HS-27A (cell line): ENCODE measurements around the gene RRP36.
A peak's percentile ranks its signal among the peaks of the same experiment; 100 is the strongest.

Experiments
- DNase-seq: peaks from one replicate; pipeline ENCODE4 v3.0.0-alpha.2; 2012; ENCODE audit warnings: low read depth, missing footprints

The RRP36 gene

DNA sequence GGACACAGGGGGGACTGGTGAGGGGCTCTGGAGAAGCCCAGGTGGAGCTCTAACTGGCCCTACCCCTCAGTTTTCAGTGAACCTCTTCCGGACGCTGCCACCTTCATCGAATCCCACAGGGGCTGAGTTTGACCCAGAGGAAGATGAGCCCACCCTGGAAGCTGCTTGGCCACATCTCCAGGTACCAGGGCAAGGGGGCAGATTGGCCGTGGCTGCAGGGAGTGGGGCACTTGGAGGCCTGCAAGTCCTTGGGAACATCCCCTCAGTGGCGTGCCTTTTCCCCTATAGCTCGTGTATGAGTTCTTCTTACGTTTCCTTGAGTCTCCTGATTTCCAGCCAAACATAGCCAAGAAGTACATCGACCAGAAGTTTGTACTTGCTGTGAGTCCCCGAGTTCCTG lies 14.3 kb upstream of the RRP36 start:
- DNase-seq: no peak

DNA sequence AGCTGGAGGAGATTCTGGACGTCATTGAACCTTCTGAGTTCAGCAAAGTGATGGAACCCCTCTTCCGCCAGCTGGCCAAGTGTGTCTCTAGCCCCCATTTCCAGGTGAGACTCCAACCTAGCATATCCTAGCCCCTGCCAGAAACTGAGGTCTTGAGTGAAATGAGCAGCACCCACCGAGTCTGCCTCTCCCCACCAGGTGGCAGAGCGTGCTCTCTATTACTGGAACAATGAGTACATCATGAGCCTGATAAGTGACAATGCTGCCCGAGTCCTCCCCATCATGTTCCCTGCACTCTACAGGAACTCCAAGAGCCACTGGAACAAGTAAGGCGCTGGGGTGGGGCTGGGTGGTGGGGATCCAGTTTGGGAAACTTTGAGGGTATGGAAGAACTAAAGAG lies 12.3 kb upstream of the RRP36 start:
- DNase-seq: no peak

DNA sequence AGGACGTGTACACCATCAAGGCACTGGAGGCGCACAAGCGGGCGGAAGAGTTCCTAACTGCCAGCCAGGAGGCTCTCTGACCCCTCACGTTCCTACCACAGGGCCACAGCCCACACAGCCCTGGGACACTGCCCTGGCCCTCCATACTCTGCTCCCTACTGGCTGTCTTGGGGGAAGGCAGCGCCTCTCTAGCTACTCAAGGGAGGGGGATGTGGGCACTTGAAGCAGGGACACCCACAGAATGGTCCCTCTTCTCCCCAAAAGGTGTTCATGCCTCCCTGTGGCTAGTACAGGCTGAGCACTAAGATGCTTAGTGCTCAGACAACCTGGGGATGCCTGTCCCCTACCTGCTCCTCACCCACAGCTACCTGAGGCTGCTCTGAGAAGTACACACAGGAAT lies 10.2 kb upstream of the RRP36 start:
- no peak for DNase-seq

DNA sequence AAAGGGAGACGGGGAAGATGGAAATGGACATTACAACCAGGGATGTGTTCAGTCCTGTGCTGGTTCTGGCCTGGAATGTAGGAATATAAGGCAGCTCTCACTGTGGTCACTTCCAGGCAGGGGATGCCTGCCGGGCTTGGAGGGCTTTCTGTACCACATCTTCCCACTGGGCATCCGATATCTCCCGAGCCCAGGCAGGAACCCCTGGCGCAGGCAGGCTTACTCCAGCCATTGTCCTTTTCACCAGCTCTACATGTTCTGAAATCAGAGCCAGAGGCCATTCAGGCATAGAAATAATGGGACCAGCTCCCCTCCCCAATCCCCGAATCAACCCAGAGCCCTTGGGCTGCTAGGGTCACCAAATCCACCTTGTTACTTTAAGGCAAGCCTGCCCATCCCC lies 9.1 kb upstream of the RRP36 start:
- no peak for DNase-seq

DNA sequence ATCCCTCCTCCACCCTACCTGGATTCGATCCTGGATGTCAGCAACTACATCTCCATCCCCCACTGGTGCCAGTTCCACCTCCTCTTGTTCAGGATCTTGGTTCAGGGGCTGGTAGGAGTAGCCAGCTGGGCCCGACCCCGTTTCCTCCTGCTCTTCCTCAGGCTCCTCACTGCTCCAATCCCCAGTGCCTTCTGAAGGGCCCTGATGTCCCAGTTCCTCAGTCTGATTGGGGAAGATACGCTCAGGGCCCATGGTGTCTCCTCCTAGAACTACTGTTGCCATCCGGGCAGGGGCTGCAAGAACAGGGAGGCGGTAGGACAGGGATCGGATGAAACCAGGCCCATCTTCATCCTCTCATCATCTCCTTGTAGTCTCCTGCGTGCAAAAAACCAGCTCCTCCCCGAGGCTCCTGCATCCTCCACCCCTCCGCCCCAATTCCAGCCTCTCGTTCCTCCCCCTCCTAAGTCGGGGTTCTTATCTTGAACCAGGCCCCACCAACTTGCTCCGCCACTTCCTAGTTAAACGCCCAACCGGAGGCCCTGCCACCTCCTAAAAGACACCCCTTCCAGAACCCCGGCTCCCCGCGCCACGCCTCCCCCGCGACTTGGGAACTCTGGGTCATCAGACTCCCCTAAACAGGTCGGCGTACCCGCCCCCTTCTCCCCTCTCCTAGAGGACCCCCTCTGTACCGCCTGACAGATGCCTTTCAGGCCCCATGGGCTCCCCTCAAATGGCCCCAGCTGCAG lies 8.2 kb upstream of the RRP36 start:
- DNase-seq: peak; percentile 31

DNA sequence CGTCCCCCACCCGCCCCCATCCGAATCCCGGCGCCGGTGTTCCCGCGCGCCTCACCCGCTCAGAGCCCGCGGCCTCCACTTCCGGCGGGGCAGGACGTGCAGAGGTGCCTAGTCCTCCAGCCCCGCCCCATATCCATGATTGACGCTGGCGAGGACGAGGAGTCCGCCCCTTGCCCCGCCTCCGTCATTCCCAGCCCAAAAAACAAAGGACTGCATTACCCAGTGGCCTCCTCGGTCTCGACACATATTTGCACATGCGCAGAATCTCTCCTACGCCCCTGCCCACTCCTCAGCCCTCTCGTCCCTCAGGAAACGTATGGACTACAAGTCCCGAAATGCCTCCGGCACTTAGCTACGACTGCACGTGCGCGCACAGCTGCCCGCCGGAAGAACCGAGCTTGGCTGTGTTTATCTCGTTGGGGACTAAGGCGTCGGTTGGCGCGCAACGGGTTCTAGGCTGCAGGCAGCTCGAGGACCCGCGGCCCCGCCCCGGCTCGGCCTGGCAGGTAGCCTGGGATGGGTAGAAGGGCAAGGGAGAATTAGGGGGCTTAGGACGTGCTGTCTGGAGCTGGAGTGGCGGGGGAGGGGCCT lies 7.5 kb upstream of the RRP36 start, which contains the start of the genes KLHDC3 and MEA1:
Gene KLHDC3, plus strand, starts transcription at position 407 of the 591 bp plus-strand sequence. CDS start 2,944 bp downstream, outside the sequence.
Gene MEA1, minus strand, starts transcription at position 104 of the 591 bp plus-strand sequence. CDS start 133 bp downstream, outside the sequence.
- peak; percentile 100 for DNase-seq

DNA sequence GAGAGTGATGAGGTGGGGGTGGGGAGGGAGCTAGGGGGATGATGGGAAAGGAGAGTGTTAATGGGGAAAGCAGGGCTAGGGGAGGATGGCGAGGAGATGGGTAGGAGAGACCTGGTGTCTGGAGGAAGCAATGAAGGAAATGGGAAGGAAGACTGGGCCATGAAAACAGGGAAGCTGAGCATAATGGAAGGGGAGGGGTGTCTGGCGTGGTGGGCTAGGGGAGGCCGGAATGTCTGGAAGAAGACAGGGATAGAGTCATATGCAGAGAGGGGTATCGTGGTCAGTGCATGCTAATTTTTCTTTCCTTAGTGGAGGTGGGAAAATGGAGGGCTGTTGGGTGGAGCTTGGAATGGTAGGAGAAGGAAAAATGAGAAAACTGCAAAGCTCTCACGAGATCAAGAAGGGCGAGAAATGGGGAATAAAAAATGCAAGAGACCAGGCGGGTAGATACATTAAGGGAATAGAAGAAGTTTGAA lies 7.0 kb upstream of the RRP36 start:
- no peak for DNase-seq

DNA sequence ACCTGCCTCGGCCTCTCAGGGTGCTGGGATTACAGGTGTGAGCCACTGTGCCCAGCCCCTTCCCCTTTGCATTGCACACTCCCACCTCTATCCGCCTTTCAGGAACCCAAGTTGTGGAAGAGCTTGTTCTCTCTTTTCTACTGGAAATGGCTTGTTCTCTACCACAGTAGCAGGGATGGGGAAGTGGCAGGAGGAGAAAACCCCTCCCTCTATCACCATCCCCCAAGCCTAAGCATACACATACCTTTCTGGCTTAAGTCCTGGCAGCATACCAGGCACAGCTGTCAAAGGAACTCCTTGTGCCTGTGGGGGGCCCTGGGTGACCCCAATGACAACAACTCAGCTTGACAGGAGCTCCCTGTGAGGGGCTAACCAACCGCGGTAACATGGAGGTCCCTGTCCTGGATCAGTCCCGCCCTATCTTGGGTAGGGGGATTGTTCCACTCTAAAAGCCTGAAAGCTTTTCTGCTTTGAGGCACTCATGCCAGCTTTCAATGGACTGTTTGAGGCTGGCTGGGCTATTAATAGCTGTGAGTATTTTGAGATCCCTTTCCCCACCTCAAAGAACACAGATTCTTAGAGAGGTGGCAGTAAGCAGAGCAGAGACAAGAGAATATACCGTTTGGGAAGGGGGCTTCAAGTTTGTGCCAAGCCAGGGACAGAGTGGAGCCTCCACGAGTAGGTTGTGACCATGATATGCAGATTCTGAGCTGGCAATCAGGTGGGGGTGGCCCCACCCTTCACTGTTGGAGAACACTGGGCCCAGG lies 5.1 kb upstream of the RRP36 start:
- no peak for DNase-seq

DNA sequence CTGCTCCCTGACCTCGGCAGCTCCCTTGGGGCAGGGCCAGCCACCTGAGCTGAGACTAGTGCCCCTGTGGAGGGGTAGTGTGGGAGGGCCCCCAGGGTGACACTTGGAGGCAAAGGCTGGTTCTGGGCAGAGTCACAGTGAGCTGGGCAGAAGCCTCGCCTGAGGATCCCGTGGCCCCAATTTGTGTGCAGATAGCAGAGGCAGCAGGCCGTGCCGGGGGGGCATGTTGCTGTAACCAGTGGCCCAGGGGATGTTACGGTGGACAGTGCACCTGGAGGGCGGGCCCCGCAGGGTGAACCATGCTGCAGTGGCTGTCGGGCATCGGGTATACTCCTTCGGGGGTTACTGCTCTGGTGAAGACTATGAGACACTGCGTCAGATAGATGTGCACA lies 4.5 kb upstream of the RRP36 start:
- no peak for DNase-seq

DNA sequence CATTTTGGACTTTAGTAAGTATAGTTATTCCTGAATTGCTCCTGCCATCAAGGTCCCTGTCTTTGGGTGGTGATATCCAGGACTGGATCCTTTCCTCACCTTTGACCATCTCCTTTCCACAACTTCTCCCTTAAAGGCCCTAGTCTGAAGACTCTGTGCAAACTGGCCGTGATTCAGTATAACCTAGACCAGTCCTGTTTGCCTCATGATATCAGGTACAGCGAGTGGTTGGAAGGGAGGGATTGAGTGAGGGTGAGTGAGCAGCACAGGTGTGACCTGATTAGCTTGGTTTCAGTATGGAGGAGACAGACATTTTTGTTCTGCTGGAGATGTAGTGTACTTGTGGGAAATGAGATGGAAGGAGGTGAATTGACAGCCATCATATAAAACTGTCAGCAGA lies 2.3 kb upstream of the RRP36 start:
- DNase-seq: no peak

DNA sequence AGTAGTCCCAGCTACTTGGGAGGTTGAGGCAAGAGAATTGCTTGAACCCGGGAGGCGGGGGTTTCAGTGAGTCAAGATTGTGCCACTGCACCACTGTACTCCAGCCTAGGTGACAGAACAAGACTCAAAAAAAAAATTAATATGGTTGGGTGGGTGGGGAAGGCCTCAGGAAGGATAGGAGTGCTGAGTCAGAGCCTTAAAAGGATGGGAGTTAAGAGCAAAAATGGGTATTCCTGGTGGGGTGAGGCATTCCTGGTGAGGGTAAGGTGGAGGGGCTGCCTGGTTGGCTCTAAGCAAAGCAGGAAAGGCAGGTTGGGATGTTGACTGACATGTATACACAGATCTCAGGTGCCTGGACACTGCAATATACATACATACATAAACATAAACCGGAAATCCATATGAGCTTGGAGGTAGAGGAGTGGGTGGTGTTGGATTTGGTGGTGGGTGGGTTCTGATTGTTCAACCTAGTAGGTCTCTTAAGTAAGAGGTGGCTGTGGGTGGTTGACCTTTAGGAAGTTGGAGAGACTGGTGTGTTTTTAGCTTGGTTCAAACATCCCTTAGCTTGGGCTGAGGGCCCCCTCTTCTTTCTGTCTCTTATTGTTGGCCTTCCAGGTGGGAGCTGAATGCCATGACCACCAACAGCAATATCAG lies 1.2 kb upstream of the RRP36 start:
- DNase-seq: no peak

DNA sequence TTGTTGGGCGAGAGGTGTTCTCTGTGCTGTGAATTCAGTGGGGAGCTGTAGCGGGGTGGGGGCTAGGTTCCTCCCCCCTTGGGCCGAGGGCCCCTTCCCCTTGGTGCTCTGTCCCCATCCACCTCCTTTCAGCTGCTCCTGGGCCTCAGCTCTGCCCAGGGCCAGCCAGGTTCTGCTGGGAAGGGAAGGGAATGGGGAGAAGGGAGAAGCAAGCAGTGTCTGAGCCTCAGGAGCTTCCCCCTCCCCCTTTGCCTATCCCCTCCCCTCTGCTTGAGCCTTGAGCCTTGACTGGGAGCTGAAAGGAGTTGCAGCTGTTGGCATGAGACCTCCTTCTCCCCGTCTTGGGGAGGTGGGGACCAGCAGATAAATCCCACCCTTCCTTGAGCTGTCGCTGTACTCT lies 576 bp upstream of the RRP36 start:
- no peak for DNase-seq

DNA sequence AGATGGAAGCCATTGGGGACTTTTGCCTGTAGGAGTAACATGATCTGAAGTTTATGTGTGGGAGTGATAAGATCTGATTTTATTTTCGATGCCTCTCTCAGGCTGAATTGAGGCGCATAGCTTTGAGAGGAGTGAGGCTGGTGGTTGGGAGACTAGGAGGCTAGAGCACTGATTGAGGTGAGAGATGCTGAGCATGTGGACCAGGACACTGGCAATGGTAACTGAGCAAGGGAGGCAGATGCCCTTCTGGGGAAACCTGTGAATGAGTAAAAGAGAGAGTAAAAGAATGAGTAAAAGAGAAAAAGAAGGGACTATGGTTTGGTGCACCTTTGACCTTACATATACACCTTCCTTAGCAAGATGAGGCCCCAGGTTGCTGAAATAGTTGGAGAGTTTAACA lies 3.0 kb downstream of the RRP36 start:
- DNase-seq: no peak

DNA sequence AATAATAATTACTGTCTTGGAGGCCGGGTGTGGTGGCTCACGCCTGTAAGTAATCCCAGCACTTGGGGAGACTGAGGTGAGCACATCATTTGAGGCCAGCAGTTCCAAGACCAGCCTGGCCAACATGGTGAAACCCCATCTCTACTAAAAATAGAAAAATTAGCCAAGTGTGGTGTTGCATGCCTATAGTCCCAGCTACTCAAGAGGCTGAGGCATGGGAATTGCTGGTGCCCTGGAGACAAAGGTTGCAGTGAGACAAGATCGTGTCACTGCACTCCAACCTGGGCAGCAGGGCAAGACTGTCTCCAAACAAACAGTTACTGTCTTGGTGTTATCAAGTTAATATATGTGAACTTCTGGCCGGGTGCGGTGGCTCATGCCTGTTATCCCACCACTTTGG lies 4.9 kb downstream of the RRP36 start:
- DNase-seq: no peak

DNA sequence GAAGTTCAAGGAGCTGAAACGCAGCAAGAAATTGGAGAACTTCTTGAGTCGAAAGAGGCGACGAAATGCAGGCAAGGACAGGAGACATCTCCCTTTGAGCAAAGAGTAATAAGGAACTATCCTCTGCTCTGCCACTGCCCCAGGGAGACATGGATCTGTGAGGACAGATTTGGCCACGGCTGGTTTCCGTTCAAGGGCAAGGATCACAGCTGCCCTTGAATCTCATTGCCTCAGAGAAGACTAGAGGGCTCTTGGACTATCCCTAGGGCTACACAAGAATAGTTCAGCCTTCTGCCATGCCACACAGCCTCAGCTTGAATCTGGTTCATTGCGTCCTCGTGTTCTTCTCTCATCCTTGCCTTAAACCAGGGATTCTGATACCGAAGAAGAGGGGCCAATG lies 7.7 kb downstream of the RRP36 start:
- no peak for DNase-seq

DNA sequence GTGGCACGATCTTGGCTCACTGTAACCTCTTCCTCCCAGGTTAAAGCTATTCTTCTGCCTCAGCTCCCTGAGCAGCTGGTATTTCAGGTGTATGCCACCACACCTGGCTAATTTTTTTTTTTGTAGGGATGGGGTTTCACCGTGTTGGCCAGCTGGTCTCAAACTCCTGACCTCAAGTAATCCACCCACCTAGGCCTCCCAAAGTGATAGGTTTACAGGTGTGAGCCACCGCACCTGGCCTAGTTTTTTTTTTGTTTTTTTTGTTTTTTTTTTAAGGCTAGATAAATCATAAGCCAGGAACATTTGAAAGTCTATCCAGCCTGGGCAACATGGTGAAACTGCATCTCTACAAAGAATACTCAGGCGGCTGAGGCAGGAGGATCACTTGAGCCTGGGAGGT lies 10.9 kb downstream of the RRP36 start:
- DNase-seq: no peak

DNA sequence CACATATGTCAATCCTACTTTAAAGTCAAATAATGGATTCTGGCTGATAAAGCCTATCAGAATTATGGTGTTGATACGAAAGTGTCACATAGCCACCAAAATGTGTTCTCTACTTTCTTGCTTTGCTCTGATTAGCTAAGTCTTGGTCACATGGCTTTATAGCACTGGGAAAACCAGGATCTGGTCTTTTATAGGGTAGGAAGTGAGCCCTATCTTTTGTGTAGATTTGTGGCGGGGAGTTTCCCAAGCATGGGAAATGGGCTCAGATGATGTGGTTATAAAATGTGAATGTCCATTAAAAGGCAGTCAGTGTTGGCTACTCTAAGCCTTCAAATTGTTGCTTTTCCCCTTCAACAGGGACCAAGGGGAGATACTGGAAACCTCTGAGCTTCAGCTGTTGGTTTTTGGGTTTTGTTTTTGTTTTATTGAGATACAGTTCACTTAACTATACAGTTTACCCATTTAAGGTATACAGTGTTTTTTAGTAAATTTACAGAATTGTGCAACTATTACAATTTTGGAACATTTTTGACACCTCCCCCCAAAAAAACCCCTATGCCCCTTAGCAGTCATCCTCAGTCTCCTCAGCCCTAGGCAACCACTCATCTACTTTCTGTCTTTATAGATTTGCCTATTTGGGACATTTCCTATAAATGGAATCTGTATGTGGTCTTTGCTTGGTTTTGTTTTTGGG lies 12.2 kb downstream of the RRP36 start:
- DNase-seq: no peak

DNA sequence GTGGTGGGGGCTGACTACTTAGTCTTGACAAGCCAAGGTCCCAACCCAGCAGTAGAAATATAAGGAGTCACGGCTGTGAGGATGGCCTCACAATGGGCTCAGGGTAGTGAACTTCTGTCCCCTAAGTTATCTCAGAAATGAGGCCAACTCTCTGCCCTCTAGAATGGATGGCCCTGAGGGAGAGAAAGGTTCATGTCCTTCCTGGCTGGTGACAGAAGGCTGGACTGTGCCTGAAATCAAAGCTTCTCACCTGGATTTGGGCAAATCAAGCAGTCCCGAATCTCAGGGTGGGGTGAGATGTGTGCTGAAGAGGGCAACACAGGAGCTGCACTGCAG lies 12.7 kb downstream of the RRP36 start:
- DNase-seq: no peak

DNA sequence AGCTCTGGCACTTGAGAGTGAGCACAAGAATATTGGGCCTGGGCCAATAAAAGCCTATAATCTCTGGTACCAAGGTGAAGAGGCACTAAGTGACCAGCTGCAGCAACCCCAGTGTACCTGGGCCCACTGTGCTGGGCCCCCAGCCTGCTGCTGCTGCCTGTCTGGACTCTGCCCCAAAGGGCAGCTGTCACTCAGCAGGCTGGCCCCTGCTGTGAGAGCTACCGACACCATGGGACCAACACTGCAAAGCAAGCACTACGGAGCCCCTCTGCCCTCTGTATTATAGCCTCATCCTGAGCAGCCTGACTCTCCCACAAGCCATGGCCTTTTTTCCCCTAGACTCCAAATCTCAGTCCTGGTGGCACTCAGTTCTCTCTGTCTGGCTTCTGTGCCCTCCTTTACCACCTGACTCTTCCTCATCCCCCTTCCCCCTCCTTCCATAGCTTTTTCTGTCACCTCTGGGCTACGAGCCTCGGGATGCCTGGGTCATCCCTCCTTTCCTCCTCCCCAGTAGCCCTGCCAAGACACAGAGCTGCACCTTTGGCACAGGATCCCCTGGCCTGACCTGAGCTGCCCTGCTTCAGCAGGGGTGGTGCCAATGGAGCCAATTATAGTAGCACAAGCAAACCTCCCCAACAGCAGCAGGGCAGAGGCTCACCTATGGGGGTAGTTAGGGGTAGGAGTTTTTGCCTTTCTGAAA lies 14.2 kb downstream of the RRP36 start:
- DNase-seq: no peak

DNA sequence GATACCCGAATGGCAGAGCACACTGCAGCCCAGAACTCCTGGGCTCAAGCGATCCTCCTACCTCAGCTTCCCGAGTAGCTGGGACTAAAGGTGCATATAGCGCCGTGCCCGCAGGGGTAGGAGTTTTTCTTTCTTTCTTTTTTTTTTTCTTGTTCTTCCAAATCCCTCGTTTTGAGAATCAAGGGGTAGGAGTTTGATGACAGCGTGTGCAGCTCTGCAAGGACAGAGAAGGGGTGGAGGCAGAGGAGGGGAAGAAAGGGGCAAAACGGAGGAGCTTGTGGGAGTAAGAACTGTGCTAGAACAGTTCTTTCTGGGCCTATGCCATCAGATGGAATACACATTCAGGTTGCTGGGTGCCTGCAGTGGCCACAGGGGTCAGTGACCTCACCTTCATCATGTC lies 15.3 kb downstream of the RRP36 start:
- no peak for DNase-seq

DNA sequence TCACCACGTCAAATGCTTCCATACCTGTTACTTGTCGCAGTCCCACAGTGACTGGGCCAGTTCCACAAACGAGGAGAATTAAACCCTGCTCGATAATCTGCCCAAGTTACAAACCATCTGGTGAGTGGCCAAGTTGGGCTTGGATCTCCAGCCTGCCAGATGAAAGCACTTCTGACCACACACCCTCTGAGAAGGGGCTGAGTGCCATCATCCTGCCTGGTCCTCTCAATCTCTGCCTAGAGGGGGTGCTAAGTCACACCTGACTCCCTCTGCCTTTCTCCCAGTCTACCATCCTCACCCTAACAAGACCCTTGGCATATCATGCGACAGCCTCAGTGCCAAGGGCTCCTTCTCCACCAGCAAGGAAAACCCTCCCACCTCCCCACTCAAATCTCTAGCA lies 15.8 kb downstream of the RRP36 start:
- no peak for DNase-seq
